Smooth muscle cell (in vitro differentiated cells): ENCODE measurements around the gene TRANK1. TPM values are rescaled to one million over a fixed set of nuclear protein-coding genes. Genes with fewer than 3 reads are reported as not detected.

ENCODE experiments used
- DNase-seq: peaks from one replicate; lab custom pipeline; 2025; ENCODE audit not compliant: unreplicated experiment; lab: John Stamatoyannopoulos, UW
- H2AFZ ChIP-seq: fragments of 200-600 bp; sonication (generic); 2 replicates; pipeline ENCODE4 v1.6.0; 2016; ENCODE audit warnings: antibody characterized with exemption, low read depth, mild to moderate bottlenecking
- H3F3A ChIP-seq: fragments of 200-600 bp; sonication (generic); 2 replicates; pipeline ENCODE4 v1.6.0; 2017; ENCODE audit warnings: antibody characterized with exemption, low read depth
- H3K27ac ChIP-seq: fragments of 200-600 bp; sonication (generic); 2 replicates; pipeline ENCODE4 v1.5.1; 2016; ENCODE audit warnings: low read depth, mild to moderate bottlenecking
- H3K27me3 ChIP-seq: fragments of 200-600 bp; sonication (generic); 2 replicates; pipeline ENCODE4 v1.6.1; 2016; ENCODE audit warnings: low read depth, mild to moderate bottlenecking
- H3K36me3 ChIP-seq: fragments of 200-600 bp; sonication (generic); 2 replicates; pipeline ENCODE4 v1.5.1; 2016; ENCODE audit warnings: low read depth
- H3K4me1 ChIP-seq: fragments of 200-600 bp; sonication (generic); 2 replicates; pipeline ENCODE4 v1.5.1; 2016; ENCODE audit warnings: low read depth
- H3K4me2 ChIP-seq: fragments of 200-600 bp; sonication (generic); 2 replicates; pipeline ENCODE4 v1.6.0; 2016; ENCODE audit warnings: mild to moderate bottlenecking
- H3K4me3 ChIP-seq: fragments of 200-600 bp; sonication (generic); 2 replicates; pipeline ENCODE4 v1.5.1; 2016; ENCODE audit warnings: mild to moderate bottlenecking
- H3K79me2 ChIP-seq: fragments of 200-600 bp; sonication (generic); 2 replicates; pipeline ENCODE4 v1.6.0; 2016; ENCODE audit warnings: low read depth, mild to moderate bottlenecking
- H3K9ac ChIP-seq: fragments of 200-600 bp; sonication (generic); 2 replicates; pipeline ENCODE4 v1.6.0; 2016; ENCODE audit warnings: low read depth
- H3K9me3 ChIP-seq: fragments of 200-600 bp; sonication (generic); replicated peaks from 2 replicates; pipeline ENCODE4 v1.5.1; 2016; ENCODE audit warnings: low read depth
- H4K20me1 ChIP-seq: fragments of 200-600 bp; sonication (generic); 2 replicates; pipeline ENCODE4 v1.6.0; 2016; ENCODE audit warnings: low read depth
- WGBS: methylation state at CpG from one replicate; pipeline ENCODE4 v1.1.7; 2016; ENCODE audit warnings: low lambda C conversion rate; 5-methylcytosine and 5-hydroxymethylcytosine counted together
- polyA plus RNA-seq: library from polyadenylated mRNA; unstranded; fragments of >200 nt; fragmentation: Nextera tagmentation; extraction: Ambion mirVana; gene quantifications from 2 replicates; pipeline ENCODE4 v1.2.1, GENCODE V29; 2016
- total RNA-seq: library from RNA; depleted of rRNA; stranded (reverse); fragments of >200 nt; gene quantifications from 2 replicates; pipeline ENCODE4 v1.2.3, GENCODE V29; 2014
- TF ChIP-seq, protein P1 (sequence below): fragments of 200-600 bp; sonication (generic); IDR thresholded peaks from 2 replicates; pipeline ENCODE4 v1.5.1; 2017; ENCODE audit warnings: borderline replicate concordance, mild to moderate bottlenecking, antibody characterized with exemption; ENCODE audit not compliant: insufficient read depth, poor library complexity, severe bottlenecking

TRANK1 gene
- total and polyA plus RNA-seq, 2 experiments from 2014 or later = 2.4 to 5.2 TPM

DNA sequence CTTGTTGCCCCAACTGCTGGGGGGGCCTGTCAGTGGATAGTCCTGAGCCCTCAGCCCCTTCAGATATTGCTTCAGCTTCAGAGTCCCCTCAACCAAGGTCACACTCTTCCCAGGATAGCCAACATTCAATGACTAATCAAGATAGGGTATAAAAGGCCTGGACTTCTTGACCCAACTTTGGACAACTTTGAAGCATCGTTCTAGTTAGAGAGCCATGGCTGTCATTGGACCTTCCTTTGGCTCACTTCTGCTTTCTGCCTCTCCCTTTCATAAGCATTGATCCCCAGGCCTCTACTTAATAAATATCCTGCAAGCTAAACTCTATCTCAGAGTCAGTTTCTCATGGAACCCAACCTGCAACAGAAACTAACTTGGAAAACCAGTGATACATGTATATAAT is 149.2 kb downstream of the TRANK1 start:
- no peak overlapping the region for H2AFZ ChIP-seq
- DNase-seq = no peak
- no peaks in the 10 kb centered on the region for H3K4me1 ChIP-seq
- no peak overlapping the region for H3K4me2 ChIP-seq
- no peak overlapping the region for H3K9ac ChIP-seq
- H3K9me3 ChIP-seq = no peaks in the 10 kb centered on the region
- WGBS = 91% methylated on average over 1 of the region's 1 CpG
- no peak overlapping the region for H3K27ac ChIP-seq
- no peaks in the 10 kb centered on the region for H3K36me3 ChIP-seq
- H3K27me3 ChIP-seq = peaks cover 4% of the 10 kb centered on the region
- H3K4me3 ChIP-seq = no peak overlapping the region
- no peaks in the 10 kb centered on the region for H3F3A ChIP-seq
- TF ChIP-seq, protein P1, sequence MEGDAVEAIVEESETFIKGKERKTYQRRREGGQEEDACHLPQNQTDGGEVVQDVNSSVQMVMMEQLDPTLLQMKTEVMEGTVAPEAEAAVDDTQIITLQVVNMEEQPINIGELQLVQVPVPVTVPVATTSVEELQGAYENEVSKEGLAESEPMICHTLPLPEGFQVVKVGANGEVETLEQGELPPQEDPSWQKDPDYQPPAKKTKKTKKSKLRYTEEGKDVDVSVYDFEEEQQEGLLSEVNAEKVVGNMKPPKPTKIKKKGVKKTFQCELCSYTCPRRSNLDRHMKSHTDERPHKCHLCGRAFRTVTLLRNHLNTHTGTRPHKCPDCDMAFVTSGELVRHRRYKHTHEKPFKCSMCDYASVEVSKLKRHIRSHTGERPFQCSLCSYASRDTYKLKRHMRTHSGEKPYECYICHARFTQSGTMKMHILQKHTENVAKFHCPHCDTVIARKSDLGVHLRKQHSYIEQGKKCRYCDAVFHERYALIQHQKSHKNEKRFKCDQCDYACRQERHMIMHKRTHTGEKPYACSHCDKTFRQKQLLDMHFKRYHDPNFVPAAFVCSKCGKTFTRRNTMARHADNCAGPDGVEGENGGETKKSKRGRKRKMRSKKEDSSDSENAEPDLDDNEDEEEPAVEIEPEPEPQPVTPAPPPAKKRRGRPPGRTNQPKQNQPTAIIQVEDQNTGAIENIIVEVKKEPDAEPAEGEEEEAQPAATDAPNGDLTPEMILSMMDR = no peak
- no peaks in the 10 kb centered on the region for H4K20me1 ChIP-seq
- H3K79me2 ChIP-seq = no peaks in the 10 kb centered on the region

DNA sequence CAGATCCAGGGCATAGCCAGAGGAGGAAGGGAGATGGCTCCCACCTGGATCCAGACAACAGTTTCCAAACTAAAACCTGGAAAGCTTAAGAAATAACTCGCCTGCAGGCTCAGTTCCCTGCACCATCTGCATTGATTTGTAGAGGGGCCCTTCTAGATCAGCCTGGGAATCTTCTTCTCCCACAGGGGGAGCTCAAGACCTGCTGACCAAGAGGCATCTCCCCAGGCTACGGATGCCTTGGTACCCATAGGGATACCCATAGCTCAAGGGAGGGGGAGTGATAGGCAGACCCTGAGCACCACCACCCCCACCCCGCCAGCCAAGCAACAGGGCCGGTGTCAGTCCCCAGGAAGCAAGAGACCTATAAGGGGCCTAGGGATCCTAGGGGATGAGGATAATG is 152.5 kb downstream of the TRANK1 start:
- no peak overlapping the region for H2AFZ ChIP-seq
- H3F3A ChIP-seq = no peaks in the 10 kb centered on the region
- no peaks in the 10 kb centered on the region for H3K36me3 ChIP-seq
- 16% methylated on average over 4 of the region's 4 CpGs for WGBS
- H4K20me1 ChIP-seq = no peaks in the 10 kb centered on the region
- H3K79me2 ChIP-seq = no peaks in the 10 kb centered on the region
- no peaks in the 10 kb centered on the region for H3K9me3 ChIP-seq
- no peak overlapping the region for H3K4me3 ChIP-seq
- no peak overlapping the region for H3K4me2 ChIP-seq
- DNase-seq = no peak
- H3K9ac ChIP-seq = no peak overlapping the region
- no peak overlapping the region for H3K27ac ChIP-seq
- TF ChIP-seq, protein P1 = peak; percentile 37
- H3K27me3 ChIP-seq = peaks cover 22% of the 10 kb centered on the region
- no peaks in the 10 kb centered on the region for H3K4me1 ChIP-seq

DNA sequence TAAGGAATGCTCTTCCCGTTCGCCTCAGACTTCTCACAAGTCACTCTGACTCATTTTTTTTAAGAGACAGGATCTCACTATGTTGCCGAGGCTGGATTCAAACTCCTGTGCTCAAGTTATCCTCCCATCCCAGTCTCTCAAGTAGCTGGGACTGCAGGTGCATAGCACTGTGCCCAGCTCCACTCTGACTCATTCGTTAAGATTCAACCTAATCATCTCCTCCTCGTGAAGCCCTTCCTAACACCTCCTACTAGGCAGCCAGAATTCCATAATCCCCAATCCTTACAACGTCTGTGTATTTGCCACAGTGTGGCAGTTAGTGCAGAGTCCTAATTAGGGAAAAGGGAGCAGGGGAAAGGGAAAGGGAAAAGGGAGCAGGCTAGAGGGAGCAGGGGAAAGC is 154.1 kb downstream of the TRANK1 start:
- Histone ChIP-seq H3K4me1 (no peaks in the 10 kb centered on the region), H3K9me3 (no peaks in the 10 kb centered on the region), H3K9ac (no peak overlapping the region), H3K4me2 (no peak overlapping the region), H3K79me2 (no peaks in the 10 kb centered on the region), H2AFZ (no peak overlapping the region), H3K27me3 (peaks cover 22% of the 10 kb centered on the region), H4K20me1 (no peaks in the 10 kb centered on the region), H3K27ac (no peak overlapping the region), H3K36me3 (no peaks in the 10 kb centered on the region), H3F3A (no peaks in the 10 kb centered on the region), H3K4me3 (no peak overlapping the region)
- WGBS = 37% methylated on average over 6 of the region's 6 CpGs
- TF ChIP-seq, protein P1 = no peak
- no peak for DNase-seq
